Fibroblast of lung (primary cell): ENCODE measurements around the gene S1PR5.

ENCODE experiments used
- CTCF ChIP-seq, 2 donors: IDR thresholded peaks in 1 of 2; conservative IDR thresholded peaks in 1 of 2; 1 replicate in 1 of 2; 2 replicates in 1 of 2; pipeline ENCODE4 v1.5.1; 2011 to 2012; ENCODE audit warnings: low read length in 2 of 2, control low read depth in 1 of 2, inconsistent platforms in 1 of 2, low read depth in 1 of 2, mild to moderate bottlenecking in 1 of 2
- EZH2 ChIP-seq: IDR thresholded peaks from 2 replicates; pipeline ENCODE4 v1.5.1; 2012; ENCODE audit warnings: low read length, control low read depth, mild to moderate bottlenecking; ENCODE audit errors: missing control alignments

GRCh38 chr19:10557603-10558197 lies 40.5 kb upstream of the S1PR5 start:
- TF ChIP-seq CTCF (conservative IDR thresholded peaks at IDR 0.05 in 1 of 2, IDR thresholded peaks at IDR 0.05 in 1 of 2; ENCODE audit: low read depth in 1 of 2, low read length in 2 of 2) (no peak), EZH2 (no peak)
